HFFc6 (cell line): ENCODE results near the gene TMPRSS9. TPM values are rescaled to one million over a fixed set of nuclear protein-coding genes. Genes with fewer than 3 reads are reported as not detected.

Source experiments
- DNase-seq: peaks from one replicate; pipeline ENCODE4 v3.0.0-alpha.2; 2018
- H3K27ac Mint-ChIP-seq: 2 replicates; pipeline ENCODE4 v1.8.0; 2020; ENCODE audit warnings: mild to moderate bottlenecking, mixed read lengths
- H3K27me3 Mint-ChIP-seq: 2 replicates; pipeline ENCODE4 v1.8.0; 2021; ENCODE audit warnings: mild to moderate bottlenecking, moderate library complexity, mixed read lengths; ENCODE audit not compliant: insufficient read depth
- H3K36me3 Mint-ChIP-seq: 2 replicates; pipeline ENCODE4 v1.8.0; 2021; ENCODE audit warnings: low read depth, mixed read lengths
- H3K4me1 Mint-ChIP-seq: 2 replicates; pipeline ENCODE4 v1.8.0; 2020; ENCODE audit warnings: low read depth, mixed read lengths
- H3K4me3 Mint-ChIP-seq: 2 replicates; pipeline ENCODE4 v1.8.0; 2020; ENCODE audit warnings: mild to moderate bottlenecking, moderate library complexity, mixed read lengths
- H3K9me3 Mint-ChIP-seq: 2 replicates; pipeline ENCODE4 v1.8.0; 2020; ENCODE audit warnings: mild to moderate bottlenecking, mixed read lengths
- CTCF ChIP-seq: fragments of 200-600 bp; sonication (generic); IDR thresholded peaks from 2 replicates; pipeline ENCODE4 v1.5.0; 2021; ENCODE audit warnings: antibody characterized with exemption, mild to moderate bottlenecking
- total RNA-seq, 6 experiments: library from RNA; stranded (reverse); fragmentation: NEBNext Ultra II Directional; extraction: Animal tissue kit (Norgen Biotek cat#: 25700); gene quantifications; 2 replicates in 1 of 6; 3 replicates in 5 of 6; pipeline ENCODE4 v1.2.3, GENCODE V29; 2021

The TMPRSS9 gene
- total RNA-seq, 6 experiments from 2014 or later, result not detected

GRCh38 chr19:2423915-2424685, 64.0 kb downstream of the TMPRSS9 start:
- no peak for TF ChIP-seq CTCF
- H3K27me3 Mint-ChIP-seq, result peaks cover 2% of the 10 kb centered on the region
- H3K36me3 Mint-ChIP-seq, result no peaks in the 10 kb centered on the region
- no peak for DNase-seq
- no peaks in the 10 kb centered on the region for H3K9me3 Mint-ChIP-seq
- no peak overlapping the region for H3K4me3 Mint-ChIP-seq
- H3K27ac Mint-ChIP-seq, result no peak overlapping the region
- H3K4me1 Mint-ChIP-seq, result peaks cover 12% of the 10 kb centered on the region

- DNase-seq, result peak; percentile 66
- Mint-ChIP-seq H3K4me3 (peak overlapping the region; percentile 28; the same call in 1 of the 2 replicates), H3K27ac (no peak overlapping the region), H3K4me1 (peaks cover 12% of the 10 kb centered on the region), H3K36me3 (0 out of 2 replicates have a peak, but pooled peaks cover 4% of the 10 kb centered on the region), H3K27me3 (peaks cover 2% of the 10 kb centered on the region), H3K9me3 (no peaks in the 10 kb centered on the region)
- peak; percentile 61 for TF ChIP-seq CTCF
These were observed 64.9 kb downstream of the TMPRSS9 start for GRCh38 chr19:2424686-2425621.

- H3K36me3 Mint-ChIP-seq, result 0 out of 2 replicates have a peak, but pooled peaks cover 4% of the 10 kb centered on the region
- no peak for DNase-seq
- H3K4me1 Mint-ChIP-seq, result peaks cover 12% of the 10 kb centered on the region
- peaks cover 2% of the 10 kb centered on the region for H3K27me3 Mint-ChIP-seq
- H3K4me3 Mint-ChIP-seq, result peak overlapping the region; percentile 93
- 0 out of 2 replicates have a peak, but pooled peaks have one; percentile 5 for TF ChIP-seq CTCF
- H3K27ac Mint-ChIP-seq, result peak overlapping the region; percentile 98
- no peaks in the 10 kb centered on the region for H3K9me3 Mint-ChIP-seq
These were observed 65.8 kb downstream of the TMPRSS9 start for GRCh38 chr19:2425622-2426581.

- Mint-ChIP-seq H3K27me3 (peaks cover 2% of the 10 kb centered on the region), H3K9me3 (no peaks in the 10 kb centered on the region), H3K27ac (peak overlapping the region; percentile 98), H3K4me1 (peaks cover 12% of the 10 kb centered on the region), H3K4me3 (peak overlapping the region; percentile 93), H3K36me3 (0 out of 2 replicates have a peak, but pooled peaks cover 4% of the 10 kb centered on the region)
- DNase-seq, result no peak
- TF ChIP-seq CTCF, result peak; percentile 37
These were observed 66.8 kb downstream of the TMPRSS9 start for GRCh38 chr19:2426611-2427428.
